Lower leg skin (tissue), 3 donors: ENCODE results near the gene ZSWIM3.

ENCODE experiments used
- CTCF ChIP-seq, 3 donors: fragments of 450-650 bp; IDR thresholded peaks; one replicate each; pipeline ENCODE4 v1.5.1; 2016; ENCODE audit warnings: antibody characterized with exemption in 3 of 3, mild to moderate bottlenecking in 3 of 3, moderate library complexity in 2 of 3
- POLR2A ChIP-seq, 2 donors: fragments of 450-650 bp; IDR thresholded peaks; one replicate each; pipeline ENCODE4 v1.6.1; 2016 to 2017; ENCODE audit warnings: antibody characterized with exemption in 2 of 2, mild to moderate bottlenecking in 1 of 2, moderate library complexity in 1 of 2

GRCh38 chr20:45817376-45818194 is 39.8 kb upstream of the ZSWIM3 start:
- no peak for TF ChIP-seq CTCF (IDR thresholded peaks at IDR 0.05)
- TF ChIP-seq POLR2A (IDR thresholded peaks at IDR 0.05): no peak
